HG03575 (cell line): ENCODE data around the gene ARID2.

Source experiments
- ATAC-seq: cut with Tn5 transposase; IDR thresholded peaks from one replicate; pipeline ENCODE4 v1.9.1; 2021; ENCODE audit not compliant: unreplicated experiment, insufficient number of reproducible peaks, low FRiP score; ENCODE audit errors: extremely low read depth

ARID2 gene

DNA sequence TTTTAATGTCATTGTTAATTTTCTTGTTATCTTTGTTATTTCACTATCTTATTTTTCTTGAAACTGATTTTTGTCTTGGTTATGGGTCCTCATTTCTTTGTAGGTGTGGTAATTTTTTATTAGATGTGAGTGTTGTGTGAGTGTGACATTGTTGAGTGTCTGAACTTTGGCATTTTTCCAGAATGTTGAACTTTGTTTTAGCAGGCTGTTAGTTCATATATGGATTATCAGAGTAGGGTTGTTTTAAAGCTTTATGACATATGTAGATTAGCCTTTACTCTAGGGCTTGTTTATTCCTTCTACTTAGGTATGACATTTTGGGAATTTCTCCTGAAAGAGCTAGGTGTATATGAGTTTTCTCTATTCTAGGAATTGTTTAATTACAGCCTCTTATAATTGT, 103.9 kb downstream of the ARID2 start:
- no peak for ATAC-seq

DNA sequence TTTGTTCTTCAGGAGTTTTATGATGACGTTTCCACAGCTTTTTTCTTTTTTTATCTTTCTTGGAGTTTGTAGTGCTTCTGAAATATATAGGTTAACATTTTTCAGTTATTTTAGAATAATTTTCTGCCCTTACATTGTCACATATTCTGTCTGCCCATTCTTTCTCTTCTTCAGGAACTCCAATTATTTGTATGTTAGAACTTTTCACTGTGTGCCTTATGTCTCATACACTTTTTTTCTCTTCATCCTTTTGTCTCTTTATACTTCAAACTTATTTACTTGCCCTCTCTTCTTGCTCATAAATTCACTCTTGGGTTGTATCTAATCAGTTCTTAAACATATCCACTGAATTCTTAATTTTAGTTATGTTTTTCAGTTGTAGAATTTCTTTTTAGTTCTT, 105.3 kb downstream of the ARID2 start:
- no peak for ATAC-seq

DNA sequence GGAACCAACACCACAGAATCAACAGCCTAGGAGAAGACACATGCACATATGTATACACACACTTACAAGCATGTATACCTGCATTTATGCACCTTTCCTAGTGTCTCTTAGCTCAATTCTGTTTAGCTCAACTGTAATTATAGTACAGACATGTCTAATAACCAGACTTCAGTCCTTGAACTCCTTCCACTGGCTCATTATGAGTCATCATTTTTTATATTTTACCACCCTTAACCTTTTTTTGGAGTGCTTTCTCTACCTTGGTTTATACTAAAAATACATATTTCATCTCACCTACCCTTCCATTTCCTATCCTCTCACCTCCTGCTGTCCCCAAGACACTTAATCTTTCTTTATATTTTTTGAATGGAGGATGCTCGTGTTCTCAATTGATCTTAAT, 110.4 kb downstream of the ARID2 start:
- ATAC-seq: no peak

DNA sequence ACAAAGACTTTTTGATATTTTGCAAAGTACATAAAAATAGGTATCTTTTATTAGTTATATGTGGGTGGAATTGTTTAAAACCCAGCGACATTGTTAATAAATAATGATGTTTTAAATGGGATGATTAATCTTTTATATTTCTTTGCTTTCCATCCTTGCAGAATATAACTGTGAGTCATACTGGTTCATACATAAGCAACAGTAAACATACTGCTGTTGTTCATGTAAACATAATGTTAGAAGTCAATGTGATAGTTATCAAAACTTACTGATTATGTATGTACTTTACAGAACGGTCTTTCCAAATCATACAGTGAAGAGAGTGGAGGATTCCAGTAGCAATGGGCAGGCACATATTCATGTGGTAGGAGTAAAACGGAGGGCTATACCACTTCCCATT, 119.8 kb downstream of the ARID2 start:
- ATAC-seq: no peak

DNA sequence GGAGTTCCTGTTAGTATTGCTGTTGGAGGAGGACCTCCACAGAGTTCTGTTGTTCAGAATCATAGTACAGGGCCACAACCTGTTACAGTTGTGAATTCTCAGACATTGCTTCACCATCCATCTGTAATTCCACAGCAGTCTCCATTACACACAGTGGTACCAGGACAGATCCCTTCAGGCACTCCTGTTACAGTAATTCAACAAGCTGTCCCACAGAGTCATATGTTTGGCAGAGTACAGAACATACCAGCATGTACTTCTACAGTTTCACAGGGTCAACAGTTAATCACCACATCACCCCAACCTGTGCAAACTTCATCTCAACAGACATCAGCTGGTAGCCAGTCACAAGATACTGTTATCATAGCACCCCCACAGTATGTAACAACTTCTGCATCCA, 120.8 kb downstream of the ARID2 start:
- ATAC-seq: no peak

DNA sequence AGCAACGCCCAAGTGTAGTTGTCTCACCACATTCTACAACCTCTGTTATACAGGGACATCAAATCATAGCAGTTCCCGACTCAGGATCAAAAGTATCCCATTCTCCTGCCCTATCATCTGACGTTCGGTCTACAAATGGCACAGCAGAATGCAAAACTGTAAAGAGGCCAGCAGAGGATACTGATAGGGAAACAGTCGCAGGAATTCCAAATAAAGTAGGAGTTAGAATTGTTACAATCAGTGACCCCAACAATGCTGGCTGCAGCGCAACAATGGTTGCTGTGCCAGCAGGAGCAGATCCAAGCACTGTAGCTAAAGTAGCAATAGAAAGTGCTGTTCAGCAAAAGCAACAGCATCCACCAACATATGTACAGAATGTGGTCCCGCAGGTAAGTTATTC, 123.0 kb downstream of the ARID2 start:
- ATAC-seq: no peak

DNA sequence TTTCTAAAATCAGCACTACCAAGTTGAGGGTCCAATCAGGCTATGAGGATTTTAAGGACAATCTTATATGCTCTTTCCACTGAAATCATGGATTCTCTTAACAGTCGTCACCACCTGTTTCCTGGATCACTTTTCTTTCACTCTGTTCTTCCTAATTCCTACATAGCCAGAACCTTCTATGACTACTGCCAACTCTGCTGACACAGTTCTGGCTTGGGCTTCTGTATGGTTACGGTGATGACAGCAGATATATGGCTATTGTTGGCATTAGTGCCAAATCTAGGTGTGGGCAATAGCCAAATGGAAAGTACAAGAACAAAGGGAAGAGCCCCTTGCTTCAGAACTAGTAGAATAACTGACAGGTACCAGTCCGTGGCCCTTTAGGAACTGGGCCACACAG, 124.0 kb downstream of the ARID2 start:
- no peak for ATAC-seq

DNA sequence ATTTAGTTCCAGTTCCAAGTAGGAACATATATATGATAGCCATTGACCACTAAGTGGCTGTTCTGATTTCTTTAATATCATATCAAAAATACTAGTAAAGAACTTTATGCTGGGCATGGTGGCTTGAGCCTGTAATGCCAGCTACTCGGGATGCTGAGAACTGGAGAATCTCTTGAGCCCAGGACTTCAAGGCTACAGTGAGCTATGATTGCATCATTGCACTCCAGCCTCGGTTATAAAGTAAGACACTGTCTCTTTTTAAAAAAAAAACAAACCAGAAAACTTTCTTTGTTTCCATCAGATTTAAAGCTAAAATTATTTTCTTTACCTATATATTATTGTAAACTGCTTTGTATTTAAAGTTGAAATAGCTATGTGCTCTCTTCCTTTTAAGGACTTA, 133.8 kb downstream of the ARID2 start:
- no peak for ATAC-seq

DNA sequence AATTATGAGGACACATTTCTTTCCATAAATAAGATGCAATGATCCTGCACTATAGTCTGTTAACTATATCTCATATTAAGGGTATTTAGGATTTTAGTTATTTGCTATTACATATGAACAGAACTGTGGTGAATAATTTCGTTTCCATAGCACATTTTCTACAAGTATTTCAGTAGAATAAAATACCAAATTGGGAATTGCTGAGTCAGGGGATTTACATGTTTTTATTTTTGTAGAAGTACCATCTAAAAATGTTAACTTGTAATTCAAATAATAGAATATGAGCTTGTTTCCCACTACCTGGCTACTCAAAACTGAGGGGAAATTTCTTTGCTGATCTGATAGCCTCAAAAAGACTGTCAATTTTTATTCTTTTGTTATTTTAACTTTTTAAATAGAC, 136.8 kb downstream of the ARID2 start:
- ATAC-seq: no peak

DNA sequence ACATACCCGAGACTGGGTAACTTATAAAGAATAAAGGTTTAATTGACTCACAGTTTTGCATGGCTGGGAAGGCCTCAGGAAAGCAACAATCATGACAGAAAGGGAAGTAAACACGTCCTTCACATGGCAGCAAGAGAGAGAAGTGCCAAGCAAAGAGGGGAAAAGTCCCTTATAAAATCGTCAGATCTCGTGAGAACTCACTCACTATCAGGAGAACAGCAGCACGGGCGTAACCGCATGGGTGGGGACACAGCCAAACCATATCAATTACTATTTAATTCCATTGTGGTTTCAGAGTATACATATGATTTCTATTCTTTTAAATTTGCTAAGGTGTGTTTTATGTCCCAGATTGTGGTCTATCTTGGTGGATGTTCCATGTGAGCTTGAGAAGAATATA, 142.9 kb downstream of the ARID2 start:
- no peak for ATAC-seq

DNA sequence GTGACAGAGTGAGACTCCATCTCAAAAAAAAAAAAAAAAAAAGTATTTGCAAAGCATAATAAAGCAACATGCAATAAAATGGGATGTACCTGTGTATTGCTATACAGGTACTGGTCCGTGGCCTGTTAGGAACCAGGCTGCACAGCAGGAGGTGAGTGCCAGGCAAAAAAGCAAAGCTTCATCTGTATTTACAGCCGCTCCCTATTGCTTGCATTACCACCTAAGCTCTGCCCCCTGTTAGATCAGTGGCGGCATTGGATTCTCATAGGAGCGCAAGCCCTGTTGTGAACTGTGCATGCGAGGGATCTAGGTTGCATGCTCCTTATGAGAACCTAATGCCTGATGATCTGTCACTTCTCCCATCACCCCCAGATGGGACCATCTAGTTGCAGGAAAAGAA, 147.6 kb downstream of the ARID2 start:
- ATAC-seq: no peak

DNA sequence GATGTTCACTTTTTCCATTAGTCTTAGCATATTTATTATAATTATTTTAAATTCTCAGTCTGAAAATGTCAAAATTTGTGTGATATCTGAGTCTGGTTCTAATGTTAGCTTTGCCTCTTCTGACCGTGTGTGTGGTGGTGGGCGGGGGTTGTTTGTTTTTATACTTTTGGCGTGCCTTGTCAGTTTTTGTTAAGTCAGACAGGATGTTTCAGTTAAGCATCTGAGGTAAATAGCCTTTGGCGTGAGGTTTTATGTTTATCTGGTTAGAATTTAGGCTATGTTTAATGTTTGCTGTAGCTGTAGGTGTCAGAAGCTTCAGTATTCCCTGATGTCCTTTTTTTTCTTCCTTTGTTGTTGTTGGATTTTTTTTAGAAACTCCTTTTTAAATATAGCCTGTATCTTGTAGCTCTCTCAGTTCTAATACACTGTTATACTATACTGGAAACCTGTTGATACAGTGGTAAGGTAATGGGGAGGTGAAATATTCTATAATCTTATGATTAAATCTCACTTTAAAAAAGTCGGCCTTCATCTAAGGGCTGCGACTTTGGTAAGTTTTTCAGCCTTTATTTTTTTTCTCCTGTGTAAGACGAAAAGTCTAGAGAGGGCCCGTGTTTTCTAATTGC, 149.2 kb downstream of the ARID2 start:
- no peak for ATAC-seq

DNA sequence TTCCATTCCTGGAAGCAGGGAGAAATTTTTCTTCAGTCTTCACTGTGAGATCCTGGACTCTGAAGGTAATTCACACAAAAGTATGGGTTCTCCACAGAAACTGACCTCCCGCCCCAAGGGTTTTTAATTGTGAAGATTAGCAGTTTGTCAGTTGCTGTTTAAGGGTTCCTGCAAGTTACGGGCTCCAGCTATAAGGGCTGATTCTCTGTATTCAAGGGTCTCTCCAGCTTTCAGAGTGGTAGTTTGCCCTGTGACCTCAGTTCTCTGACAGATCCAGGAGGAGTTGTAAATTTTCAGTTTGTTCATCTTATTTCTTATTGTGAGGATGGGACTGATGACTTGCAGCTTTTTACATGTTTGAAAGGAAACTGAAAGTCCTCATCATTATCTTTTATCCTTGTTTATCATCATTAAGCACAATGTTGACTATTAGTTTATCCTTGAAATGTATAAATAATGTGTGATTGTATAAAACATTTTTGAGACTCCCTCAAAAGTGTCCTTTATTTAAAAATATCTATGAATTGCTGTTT, 149.9 kb downstream of the ARID2 start:
- ATAC-seq: no peak

DNA sequence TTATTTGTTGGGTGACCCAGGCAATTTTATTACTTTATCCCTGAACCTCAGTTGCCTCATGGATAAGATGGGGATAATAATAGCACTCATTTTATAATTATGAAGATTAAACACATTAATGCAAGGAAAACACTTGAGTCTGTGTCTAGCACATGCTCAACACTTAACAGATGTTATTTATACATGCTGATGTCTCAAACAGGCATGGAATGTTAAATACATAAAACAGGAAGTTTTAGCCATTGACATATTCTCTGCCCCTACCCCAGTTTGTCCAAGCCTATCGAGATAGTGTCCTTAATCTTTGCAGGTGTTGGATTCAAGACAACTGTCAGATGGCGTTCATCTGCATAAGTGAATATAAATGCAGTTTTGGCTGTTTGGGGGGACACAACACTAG, 151.0 kb downstream of the ARID2 start:
- no peak for ATAC-seq

DNA sequence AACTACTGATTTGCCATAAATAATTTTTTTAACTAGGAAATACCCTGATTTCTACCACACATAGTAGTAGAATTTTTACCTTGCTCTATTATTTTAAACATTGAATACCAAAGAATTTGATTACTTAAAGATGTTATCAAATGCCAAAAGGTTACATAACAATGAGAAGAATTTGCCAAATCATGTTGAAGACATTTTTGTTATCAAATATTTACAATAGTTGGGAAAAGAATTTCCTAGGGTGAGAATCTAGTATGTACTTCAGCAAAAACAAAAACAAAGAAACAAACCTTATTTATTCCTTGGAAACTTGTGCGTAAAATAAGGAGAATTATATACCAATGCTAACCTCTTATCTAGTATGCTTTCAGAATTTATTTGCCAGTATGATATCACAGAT, 153.7 kb downstream of the ARID2 start:
- ATAC-seq: no peak

DNA sequence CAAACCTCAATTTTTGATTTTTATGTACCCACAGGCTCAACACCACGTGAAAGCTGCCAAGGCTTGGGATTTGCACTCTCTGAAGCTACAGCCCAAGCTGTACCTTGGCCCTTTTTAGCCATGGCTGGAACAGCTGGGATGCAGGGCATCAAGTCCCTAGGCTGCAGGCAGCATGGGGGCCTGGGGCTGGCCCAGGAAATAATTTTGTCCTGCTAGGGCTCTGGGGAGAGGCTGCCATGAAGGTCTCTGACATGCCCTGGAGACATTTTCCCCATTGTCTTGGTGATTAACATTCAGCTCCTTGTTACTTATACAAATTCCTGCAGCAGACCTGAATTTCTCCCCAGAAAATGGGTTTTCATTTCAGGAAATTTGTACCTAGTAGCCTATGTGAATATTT, 157.2 kb downstream of the ARID2 start:
- ATAC-seq: no peak

DNA sequence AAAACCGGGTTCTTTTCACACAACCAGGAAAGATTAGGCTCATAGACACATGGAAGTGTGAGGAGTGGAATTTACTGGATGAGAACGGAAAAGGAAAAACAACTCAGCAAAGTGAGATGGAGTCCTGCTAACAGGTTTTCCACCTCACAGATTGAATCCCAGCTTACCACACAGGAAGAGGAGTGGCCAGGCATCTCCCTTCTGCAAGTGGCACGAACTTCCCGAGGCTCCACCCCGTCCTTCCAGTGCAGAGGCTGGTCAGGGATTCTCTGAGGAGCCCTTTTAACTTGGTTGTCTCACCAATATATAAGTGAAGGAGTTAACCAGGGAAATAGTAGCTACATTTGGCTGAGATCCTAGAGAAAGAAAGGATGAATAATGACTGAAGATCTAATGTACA, 158.0 kb downstream of the ARID2 start:
- no peak for ATAC-seq

DNA sequence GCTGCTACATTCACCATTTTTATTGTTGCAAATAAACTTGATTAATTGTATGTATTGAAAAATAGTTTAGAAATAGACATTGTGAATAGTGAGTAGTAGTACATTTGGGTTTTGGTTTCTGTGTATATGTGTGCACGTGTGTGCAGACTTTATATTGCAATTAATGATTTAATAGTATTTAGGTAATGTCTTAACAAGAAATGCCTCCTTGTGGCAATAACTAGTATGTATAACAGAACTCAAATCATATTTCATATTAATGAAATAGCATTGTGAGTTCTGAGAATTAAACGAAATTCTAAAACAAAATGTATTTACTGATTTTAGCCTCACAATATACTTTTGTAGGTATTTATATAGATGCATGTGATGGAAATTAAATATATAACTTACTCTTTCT, 160.8 kb downstream of the ARID2 start:
- ATAC-seq: no peak

DNA sequence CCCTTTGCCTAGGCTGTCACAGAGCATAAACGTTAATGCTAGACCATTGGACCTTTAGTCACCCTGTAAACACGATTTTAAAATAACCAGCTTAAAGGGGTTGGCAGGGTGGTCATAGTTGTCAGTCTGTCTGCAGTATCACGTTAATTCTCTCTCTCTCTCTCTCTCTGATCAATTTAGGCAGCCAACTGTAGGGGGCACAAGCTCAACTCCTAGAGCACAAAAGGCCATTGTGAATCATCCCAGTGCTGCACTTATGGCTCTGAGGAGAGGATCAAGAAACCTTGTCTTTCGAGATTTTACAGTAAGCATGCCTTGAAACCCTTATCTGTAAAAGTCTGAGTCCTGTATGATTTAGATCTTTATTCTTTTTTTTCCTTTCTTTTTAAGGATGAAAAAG, 163.7 kb downstream of the ARID2 start:
- ATAC-seq: no peak

DNA sequence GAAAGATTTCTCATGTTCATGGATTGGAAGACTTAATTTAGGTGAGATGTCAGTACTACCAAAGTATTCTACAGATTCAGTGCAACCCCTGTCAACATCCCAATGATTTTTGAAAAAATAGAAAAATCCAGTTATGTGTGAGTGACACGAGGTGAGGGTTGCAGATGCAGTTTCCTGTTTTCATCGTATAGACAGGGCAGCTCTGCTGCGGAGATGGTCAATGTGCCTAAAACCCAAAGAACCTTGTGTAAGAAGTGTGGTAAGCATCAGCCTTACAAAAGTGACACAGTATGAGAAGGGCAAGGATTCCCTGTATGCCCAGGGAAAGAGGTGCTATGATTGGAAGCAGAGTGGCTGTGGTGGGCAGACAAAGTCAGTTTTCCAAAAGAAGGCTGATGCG, 166.5 kb downstream of the ARID2 start:
- ATAC-seq: no peak

DNA sequence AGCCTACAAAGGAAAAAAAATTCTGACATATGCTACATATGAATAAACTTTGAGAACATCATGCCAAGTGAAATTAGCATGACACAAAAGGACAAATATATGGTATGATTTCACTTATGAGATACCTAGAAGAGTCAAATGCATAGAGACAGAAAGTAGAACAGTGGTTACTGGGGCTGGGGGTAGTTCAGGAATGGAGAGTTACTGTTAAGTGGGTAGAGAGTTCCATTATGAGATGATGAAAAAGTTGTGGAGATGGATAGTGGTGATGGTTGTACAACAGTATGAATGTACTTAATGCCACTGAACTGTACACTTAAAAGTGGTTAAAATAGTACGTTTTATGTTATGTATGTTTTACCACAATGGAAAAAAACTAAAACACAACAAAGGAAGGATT, 168.6 kb downstream of the ARID2 start:
- no peak for ATAC-seq
